HCT116 (cell line): ENCODE data around the gene ABCC2. TPM values are rescaled to one million over a fixed set of nuclear protein-coding genes. Genes with fewer than 3 reads are reported as not detected.

Source experiments
- ATAC-seq: fragments of 200-7000 bp; cut with Tn5 transposase; 2 replicates; pipeline ENCODE4 v1.9.1; 2020; ENCODE audit warnings: mild to moderate bottlenecking, moderate library complexity
- BruUV-seq: library from RNA; stranded (reverse); fragments of 400-500 nt; replicated peaks from 2 replicates; lab custom pipeline; 2021; lab: Mats Ljungman, UMichigan
- CTCF ChIA-PET: fragments of 300-600 bp; sonication (Branson Sonifier 250); formaldehyde crosslinking; loops from one replicate; lab custom pipeline; 2021; ENCODE audit warnings: antibody characterized with exemption; lab: Charles Lee
- POLR2A ChIA-PET: fragments of 300-600, 350-600 bp; sonication (Branson Sonifier 250); formaldehyde crosslinking; loops from one replicate; lab custom pipeline; 2021; ENCODE audit warnings: antibody characterized with exemption; lab: Charles Lee
- RAD21 ChIA-PET, 2 experiments: fragments of 300-600 bp; sonication (Branson Sonifier 250); formaldehyde crosslinking; loops; one replicate each; lab custom pipeline; 2023; ENCODE audit warnings: low total read pairs in 2 of 2; ENCODE audit not compliant: uncharacterized antibody in 2 of 2, unreplicated experiment in 2 of 2, low non-redundant PET in 1 of 2; lab: Charles Lee
- DNase-seq: peaks from one replicate; pipeline ENCODE4 v3.0.0-alpha.2; 2010; ENCODE audit warnings: low read depth, low spot score
- H2AFZ ChIP-seq: fragments of 200-600 bp; shearing (Covaris generic), sonication (generic); 2 replicates; pipeline ENCODE4 v1.6.1; 2017; ENCODE audit warnings: low read depth, mixed run types, mixed read lengths, antibody characterized with exemption, low read length; ENCODE audit not compliant: poor library complexity, severe bottlenecking
- H3K27ac ChIP-seq: 2 replicates; pipeline ENCODE4 v1.5.1; 2012; ENCODE audit warnings: low read depth, low read length
- H3K27me3 ChIP-seq: fragments of 200-600 bp; sonication (generic); 2 replicates; pipeline ENCODE4 v1.6.1; 2016; ENCODE audit warnings: mixed run types, low read length, mixed read lengths; ENCODE audit not compliant: insufficient read depth
- H3K36me3 ChIP-seq, 2 experiments: fragments of 200-500 bp in 1 of 2; fragments of 200-600 bp in 1 of 2; sonication (Bioruptor generic) in 1 of 2; sonication (generic) in 1 of 2; 2 replicates each; pipeline versions ENCODE4 v1.5.1 to v1.6.1; 2014 to 2016; ENCODE audit warnings: low read length in 2 of 2, inconsistent platforms in 1 of 2, mixed read lengths in 1 of 2, mixed run types in 1 of 2; ENCODE audit not compliant: insufficient read depth in 2 of 2, control insufficient read depth in 1 of 2
- H3K4me1 ChIP-seq, 2 experiments: fragments of 200-600 bp in 1 of 2; sonication (generic) in 1 of 2; 2 replicates each; pipeline versions ENCODE4 v1.5.1 to v1.6.1; 2012 to 2017; ENCODE audit warnings: low read length in 2 of 2, inconsistent platforms in 1 of 2, mild to moderate bottlenecking in 1 of 2, mixed read lengths in 1 of 2, mixed run types in 1 of 2, moderate library complexity in 1 of 2; ENCODE audit not compliant: insufficient read depth in 2 of 2, control insufficient read depth in 1 of 2
- H3K4me2 ChIP-seq: fragments of 200-600 bp; sonication (generic); 2 replicates; pipeline ENCODE4 v1.6.1; 2017; ENCODE audit warnings: mixed run types, low read length, mixed read lengths
- H3K4me3 ChIP-seq, 2 experiments: fragments of 200-600 bp in 1 of 2; sonication (generic) in 1 of 2; replicated peaks in 1 of 2; 2 replicates each; pipeline ENCODE4 v1.5.1; 2011 to 2016; ENCODE audit warnings: low read length in 2 of 2, control low read depth in 1 of 2, low read depth in 1 of 2, mild to moderate bottlenecking in 1 of 2, mixed read lengths in 1 of 2, mixed run types in 1 of 2
- H3K79me2 ChIP-seq: fragments of 200-600 bp; sonication (generic); 2 replicates; pipeline ENCODE4 v1.6.1; 2017; ENCODE audit warnings: mild to moderate bottlenecking, mixed run types, low read length, moderate library complexity, mixed read lengths; ENCODE audit not compliant: insufficient read depth
- H3K9ac ChIP-seq: fragments of 200-600 bp; sonication (generic); 2 replicates; pipeline ENCODE4 v1.6.1; 2016; ENCODE audit warnings: low read length, mixed read lengths
- H3K9me2 ChIP-seq: fragments of 200-600 bp; sonication (generic), shearing (Covaris generic); 2 replicates; pipeline ENCODE4 v1.6.1; 2017; ENCODE audit warnings: mixed run types, mild to moderate bottlenecking, moderate library complexity; ENCODE audit not compliant: insufficient read depth
- H3K9me3 ChIP-seq, 2 experiments: fragments of 200-500 bp in 1 of 2; fragments of 200-600 bp in 1 of 2; sonication (Bioruptor generic) in 1 of 2; sonication (generic) in 1 of 2; 2 replicates each; pipeline ENCODE4 v1.6.1; 2014 to 2017; ENCODE audit warnings: low read length in 2 of 2, mixed read lengths in 2 of 2, inconsistent platforms in 1 of 2, low read depth in 1 of 2, mild to moderate bottlenecking in 1 of 2, mixed run types in 1 of 2, moderate library complexity in 1 of 2; ENCODE audit not compliant: control insufficient read depth in 1 of 2, insufficient read depth in 1 of 2
- H4K20me1 ChIP-seq: fragments of 200-600 bp; sonication (generic), shearing (Covaris generic); 2 replicates; pipeline ENCODE4 v1.6.1; 2017; ENCODE audit warnings: mixed run types, mild to moderate bottlenecking, moderate library complexity; ENCODE audit not compliant: insufficient read depth
- CBX3 ChIP-seq: IDR thresholded peaks from 2 replicates; pipeline ENCODE4 v1.6.1; 2012; ENCODE audit warnings: low read depth
- EGR1 ChIP-seq: IDR thresholded peaks from 2 replicates; pipeline ENCODE4 v1.6.1; 2012; ENCODE audit warnings: low read depth
- ELF1 ChIP-seq: IDR thresholded peaks from 2 replicates; pipeline ENCODE4 v1.6.1; 2012; ENCODE audit warnings: low read depth, borderline replicate concordance
- EZH2 ChIP-seq: fragments of 200-600 bp; sonication (generic); IDR thresholded peaks from 2 replicates; pipeline ENCODE4 v1.6.1; 2017; ENCODE audit warnings: antibody characterized with exemption, mixed run types
- FOSL1 ChIP-seq: IDR thresholded peaks from 2 replicates; pipeline ENCODE4 v1.6.1; 2012; ENCODE audit warnings: low read depth
- JUND ChIP-seq: IDR thresholded peaks from 2 replicates; pipeline ENCODE4 v1.6.1; 2012
- POLR2A ChIP-seq: IDR thresholded peaks from 2 replicates; pipeline ENCODE4 v1.7.0; 2011; ENCODE audit warnings: borderline replicate concordance; ENCODE audit not compliant: insufficient read depth, insufficient read length; ENCODE audit errors: extremely low read depth
- POLR2AphosphoS5 ChIP-seq: IDR thresholded peaks from 2 replicates; pipeline ENCODE4 v1.6.1; 2011; ENCODE audit warnings: mild to moderate bottlenecking, low read depth, low read length, moderate library complexity
- RAD21 ChIP-seq: IDR thresholded peaks from 2 replicates; pipeline ENCODE4 v1.6.1; 2012; ENCODE audit warnings: low read depth, mild to moderate bottlenecking
- REST ChIP-seq: IDR thresholded peaks from 2 replicates; pipeline ENCODE4 v1.6.1; 2012; ENCODE audit warnings: low read depth
- SIN3A ChIP-seq: IDR thresholded peaks from 2 replicates; pipeline ENCODE4 v1.6.1; 2012; ENCODE audit warnings: low read depth
- SP1 ChIP-seq: IDR thresholded peaks from 2 replicates; pipeline ENCODE4 v1.6.1; 2012; ENCODE audit warnings: low read depth
- SRF ChIP-seq: IDR thresholded peaks from 2 replicates; pipeline ENCODE4 v1.6.1; 2012; ENCODE audit warnings: low read depth
- TCF7L2 ChIP-seq: IDR thresholded peaks from 2 replicates; pipeline ENCODE4 v1.7.0; 2011; ENCODE audit warnings: borderline replicate concordance, inconsistent platforms; ENCODE audit not compliant: insufficient read depth, insufficient read length; ENCODE audit errors: extremely low read depth
- YY1 ChIP-seq: IDR thresholded peaks from 2 replicates; pipeline ENCODE4 v1.6.1; 2011; ENCODE audit warnings: low read length, low read depth, moderate library complexity, mild to moderate bottlenecking; ENCODE audit not compliant: insufficient replicate concordance; ENCODE audit errors: extremely low read depth
- ZFX ChIP-seq: fragments of 450-650 bp; IDR thresholded peaks from 2 replicates; pipeline ENCODE4 v1.6.1; 2017
- ZNF274 ChIP-seq: fragments of 200-500 bp; sonication (Bioruptor generic); IDR thresholded peaks from 2 replicates; pipeline ENCODE4 v1.6.1; 2014; ENCODE audit warnings: mild to moderate bottlenecking, low read depth, low read length, inconsistent platforms
- intact Hi-C: fragments of 100-400 bp; cut with micrococcal nuclease; formaldehyde crosslinking; loops from 2 replicates; pipeline ENCODE4 v1.10.0; 2022
- total RNA-seq: library from RNA; stranded (reverse); gene quantifications from one replicate; pipeline ENCODE4 v1.2.1, GENCODE V29; 2021; ENCODE audit not compliant: unreplicated experiment
- TF ChIP-seq, protein P1 (sequence below): IDR thresholded peaks from 2 replicates; pipeline ENCODE4 v1.6.1; 2012
- TF ChIP-seq, protein P2 (sequence below): IDR thresholded peaks from 2 replicates; pipeline ENCODE4 v1.6.1; 2011; ENCODE audit warnings: mild to moderate bottlenecking, low read length, moderate library complexity; ENCODE audit not compliant: insufficient replicate concordance; ENCODE audit errors: extremely low read depth
- TF ChIP-seq, protein P3 (sequence below): IDR thresholded peaks from 2 replicates; pipeline ENCODE4 v1.6.1; 2012

Gene ABCC2
- total RNA-seq, 1 experiment from 2014 or later = 88.2 TPM

- Histone ChIP-seq H2AFZ (no peak overlapping the region), H3K4me1 (no peaks in the 10 kb centered on the region), H3K4me2 (no peak overlapping the region), H3K79me2 (no peaks in the 10 kb centered on the region), H3K27ac (no peak overlapping the region), H3K27me3 (no peaks in the 10 kb centered on the region), H3K4me3 (no peak overlapping the region), H3K9me2 (no peaks in the 10 kb centered on the region), H3K9me3 (no peaks in the 10 kb centered on the region), H4K20me1 (no peaks in the 10 kb centered on the region), H3K36me3 (peaks cover 63 to 65% of the 10 kb centered on the region in 2 experiments), H3K9ac (no peak overlapping the region)
- intact Hi-C loops = no loop called here
- ATAC-seq (no peak), DNase-seq (no peak)
- TF ChIP-seq, protein P1, sequence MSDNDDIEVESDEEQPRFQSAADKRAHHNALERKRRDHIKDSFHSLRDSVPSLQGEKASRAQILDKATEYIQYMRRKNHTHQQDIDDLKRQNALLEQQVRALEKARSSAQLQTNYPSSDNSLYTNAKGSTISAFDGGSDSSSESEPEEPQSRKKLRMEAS = no peak
- TF ChIP-seq RAD21 = no peak
- TF ChIP-seq FOSL1 = no peak
- no peak for TF ChIP-seq EZH2
- TF ChIP-seq, protein P2, sequence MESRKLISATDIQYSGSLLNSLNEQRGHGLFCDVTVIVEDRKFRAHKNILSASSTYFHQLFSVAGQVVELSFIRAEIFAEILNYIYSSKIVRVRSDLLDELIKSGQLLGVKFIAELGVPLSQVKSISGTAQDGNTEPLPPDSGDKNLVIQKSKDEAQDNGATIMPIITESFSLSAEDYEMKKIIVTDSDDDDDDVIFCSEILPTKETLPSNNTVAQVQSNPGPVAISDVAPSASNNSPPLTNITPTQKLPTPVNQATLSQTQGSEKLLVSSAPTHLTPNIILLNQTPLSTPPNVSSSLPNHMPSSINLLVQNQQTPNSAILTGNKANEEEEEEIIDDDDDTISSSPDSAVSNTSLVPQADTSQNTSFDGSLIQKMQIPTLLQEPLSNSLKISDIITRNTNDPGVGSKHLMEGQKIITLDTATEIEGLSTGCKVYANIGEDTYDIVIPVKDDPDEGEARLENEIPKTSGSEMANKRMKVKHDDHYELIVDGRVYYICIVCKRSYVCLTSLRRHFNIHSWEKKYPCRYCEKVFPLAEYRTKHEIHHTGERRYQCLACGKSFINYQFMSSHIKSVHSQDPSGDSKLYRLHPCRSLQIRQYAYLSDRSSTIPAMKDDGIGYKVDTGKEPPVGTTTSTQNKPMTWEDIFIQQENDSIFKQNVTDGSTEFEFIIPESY = no peak
- TF ChIP-seq, protein P3, sequence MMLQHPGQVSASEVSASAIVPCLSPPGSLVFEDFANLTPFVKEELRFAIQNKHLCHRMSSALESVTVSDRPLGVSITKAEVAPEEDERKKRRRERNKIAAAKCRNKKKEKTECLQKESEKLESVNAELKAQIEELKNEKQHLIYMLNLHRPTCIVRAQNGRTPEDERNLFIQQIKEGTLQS = no peak
- no peak for TF ChIP-seq REST
- TF ChIP-seq TCF7L2 = no peak
- TF ChIP-seq SIN3A = no peak
- TF ChIP-seq SP1 = no peak
- no peak for TF ChIP-seq SRF
- no peak for TF ChIP-seq POLR2A
- TF ChIP-seq POLR2AphosphoS5 = no peak
- TF ChIP-seq ZNF274 = no peak
- no peak for TF ChIP-seq ELF1
- TF ChIP-seq JUND = no peak
- no peak for TF ChIP-seq ZFX
- TF ChIP-seq CBX3 = no peak
- TF ChIP-seq EGR1 = no peak
- TF ChIP-seq YY1 = no peak
- POLR2A ChIA-PET = no interaction called here
- RAD21 ChIA-PET = no interaction called here
- CTCF ChIA-PET = no interaction called here
- no TSS peak for BruUV-seq
Observed at GRCh38 chr10:99888622-99889021, 106.2 kb downstream of the ABCC2 start.
